Right renal pelvis (tissue), 4 donors: ENCODE results near the gene COL4A6. TPM values are rescaled to one million over a fixed set of nuclear protein-coding genes. Genes with fewer than 3 reads are reported as not detected.

Experiments used
- DNase-seq, 4 donors: peaks; one replicate each; pipeline ENCODE4 v3.0.0-alpha.2; 2013; ENCODE audit warnings: low read depth in 4 of 4, low spot score in 3 of 4, missing footprints in 1 of 4
- polyA plus RNA-seq, 4 donors: library from polyadenylated mRNA; unstranded; fragments of 120-200 nt; gene quantifications; one replicate each; pipeline ENCODE4 v1.2.1, GENCODE V29; 2013; ENCODE audit not compliant: insufficient read length in 4 of 4

COL4A6 gene
- polyA plus RNA-seq, 4 donors: 16.6 to 17.8 (median 17.3) TPM

DNA sequence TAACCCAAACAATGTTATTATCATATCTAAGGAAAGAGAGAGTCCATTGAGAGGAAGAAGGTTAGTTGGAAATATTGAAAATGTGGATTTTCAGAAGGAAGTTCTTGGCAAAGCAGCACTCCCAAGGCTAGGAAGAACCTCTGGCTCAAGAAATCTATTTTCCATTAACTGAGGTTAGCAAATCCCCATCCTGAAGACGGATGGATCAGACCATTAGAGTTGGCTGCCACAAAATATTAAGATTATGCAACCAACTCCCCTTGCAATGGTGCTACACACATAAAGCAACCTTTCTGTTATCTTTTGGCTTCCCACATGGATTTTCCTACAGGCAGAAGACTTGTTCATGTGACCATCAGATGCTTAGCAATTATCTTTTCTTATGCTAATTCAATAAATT, 96.3 kb downstream of the COL4A6 start:
- DNase-seq: no peak

DNA sequence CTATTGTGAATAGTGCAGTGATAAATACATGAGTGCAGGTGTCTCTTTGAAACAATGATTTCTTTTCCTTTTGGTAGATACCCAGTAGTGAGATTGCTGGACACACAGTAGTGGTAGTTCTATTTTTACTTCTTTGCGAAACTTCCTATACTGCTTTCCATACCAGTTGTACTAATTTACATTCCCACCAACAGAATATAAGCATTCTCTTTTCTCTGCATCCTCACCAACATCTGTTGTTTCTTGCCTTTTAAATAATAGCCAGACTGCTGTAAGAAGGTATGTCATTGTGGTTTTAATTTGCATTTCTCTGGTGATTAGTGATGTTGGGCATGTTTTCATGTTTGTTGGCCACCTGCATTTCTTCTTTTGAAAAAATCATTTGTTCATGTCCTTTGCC, 105.9 kb downstream of the COL4A6 start:
- no peak for DNase-seq

DNA sequence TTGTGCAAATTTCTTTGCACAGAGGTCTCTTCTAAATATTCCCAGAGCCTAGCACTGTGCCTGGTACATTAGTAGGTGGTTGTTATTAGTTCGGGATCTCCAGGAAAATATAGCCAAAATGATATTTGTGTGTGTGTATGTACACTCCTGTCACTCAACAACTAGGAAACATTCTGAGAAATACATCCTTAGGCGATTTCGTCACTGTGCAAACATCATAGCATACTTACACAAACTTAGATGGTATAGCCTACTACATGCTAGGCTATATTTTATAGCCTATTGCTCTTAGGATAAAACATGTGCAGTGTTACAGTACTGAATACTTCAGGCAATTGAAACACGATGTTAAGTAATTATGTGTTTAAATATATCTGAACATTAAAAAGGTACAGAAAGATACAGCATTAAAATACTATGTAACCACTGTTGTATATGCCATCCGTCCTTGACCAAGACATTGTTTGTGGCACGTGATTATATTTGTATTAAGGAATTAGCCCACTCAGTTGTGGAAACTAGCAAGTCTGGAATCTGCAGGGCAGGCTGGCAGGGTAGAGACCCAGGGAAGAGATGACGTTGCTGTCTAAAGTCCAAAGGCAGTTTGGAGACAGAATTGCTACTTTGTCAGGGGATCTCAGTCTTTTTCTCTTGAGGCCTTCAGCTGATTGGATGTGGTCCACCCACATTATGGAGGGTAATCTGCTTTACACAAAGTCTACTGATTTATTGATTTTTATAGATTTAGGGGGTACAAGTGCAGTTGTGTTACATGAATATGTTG, 106.9 kb downstream of the COL4A6 start:
- DNase-seq: no peak

DNA sequence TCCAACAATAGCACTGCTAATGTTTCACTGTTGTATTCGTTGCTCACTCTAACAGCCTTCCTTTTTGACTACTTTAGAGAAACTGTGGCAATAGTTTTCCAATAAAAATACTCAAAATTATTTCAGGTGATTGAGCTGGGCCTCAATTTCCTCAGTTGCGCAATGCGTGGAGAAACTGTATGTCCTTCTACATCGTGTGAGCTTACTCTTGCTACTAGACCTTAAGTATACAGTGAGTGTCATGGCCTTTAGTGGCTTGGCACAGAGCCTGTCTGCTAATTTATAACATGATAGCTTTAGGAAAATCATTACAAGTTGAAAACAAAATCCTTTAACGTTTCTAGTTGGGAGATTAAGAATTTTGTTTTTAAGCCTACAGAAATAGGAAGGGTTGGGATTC, 114.5 kb downstream of the COL4A6 start:
- DNase-seq: no peak

DNA sequence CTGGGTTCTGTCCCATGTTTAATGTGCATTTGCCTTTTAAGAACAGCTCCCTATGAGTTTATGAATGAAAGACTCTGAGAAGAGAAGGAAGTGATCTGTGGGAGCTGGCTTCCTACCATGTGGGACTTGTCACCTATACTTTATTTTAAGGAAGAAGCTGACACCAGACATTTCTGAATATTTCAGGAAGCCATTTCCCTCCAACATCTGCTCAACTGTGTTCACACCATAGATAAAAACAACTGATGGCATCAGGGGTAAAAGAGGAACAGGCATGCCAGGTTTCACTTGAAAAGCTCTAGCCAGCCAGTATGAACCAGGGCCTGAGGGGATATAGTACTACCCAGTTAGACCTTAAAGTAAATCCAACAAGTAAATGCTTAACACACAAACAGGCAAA, 116.0 kb downstream of the COL4A6 start:
- no peak for DNase-seq

DNA sequence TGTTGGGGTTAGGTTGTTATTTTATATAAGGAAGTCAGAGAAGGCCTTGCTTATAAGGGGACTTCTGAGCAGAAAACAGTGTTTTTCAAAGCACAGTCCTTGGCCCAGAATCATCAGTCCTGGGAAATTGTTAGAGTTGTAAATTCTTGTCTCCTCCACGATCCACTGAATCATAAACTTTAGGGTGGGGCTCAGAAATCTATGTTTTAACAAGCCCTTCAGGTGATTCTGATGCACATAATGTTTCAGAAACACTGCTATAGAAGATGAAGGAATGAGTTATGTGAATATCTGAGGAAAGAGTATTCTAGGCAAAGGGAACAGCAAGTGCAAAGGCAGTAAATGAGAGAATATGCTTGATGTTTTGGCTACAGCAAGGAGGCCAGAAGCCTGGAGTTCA, 121.8 kb downstream of the COL4A6 start:
- no peak for DNase-seq

DNA sequence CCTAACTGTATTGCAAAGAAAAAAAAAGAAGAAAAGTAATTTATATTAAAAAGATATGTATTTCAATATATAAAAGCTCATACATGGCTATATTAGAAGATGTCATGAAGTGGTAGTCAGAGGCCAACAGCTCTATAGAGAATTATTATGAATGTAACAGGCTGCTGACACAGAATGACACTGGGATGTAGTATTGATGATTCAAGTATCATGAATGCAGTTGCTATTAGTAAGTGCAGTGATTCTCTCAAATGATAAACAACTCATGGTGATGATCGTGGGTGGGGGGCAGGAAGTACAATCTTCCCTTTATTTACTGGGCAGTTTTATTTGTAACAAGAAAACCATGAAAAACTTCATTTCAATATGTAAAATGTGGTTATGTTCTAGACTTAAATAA, 124.6 kb downstream of the COL4A6 start:
- no peak for DNase-seq

DNA sequence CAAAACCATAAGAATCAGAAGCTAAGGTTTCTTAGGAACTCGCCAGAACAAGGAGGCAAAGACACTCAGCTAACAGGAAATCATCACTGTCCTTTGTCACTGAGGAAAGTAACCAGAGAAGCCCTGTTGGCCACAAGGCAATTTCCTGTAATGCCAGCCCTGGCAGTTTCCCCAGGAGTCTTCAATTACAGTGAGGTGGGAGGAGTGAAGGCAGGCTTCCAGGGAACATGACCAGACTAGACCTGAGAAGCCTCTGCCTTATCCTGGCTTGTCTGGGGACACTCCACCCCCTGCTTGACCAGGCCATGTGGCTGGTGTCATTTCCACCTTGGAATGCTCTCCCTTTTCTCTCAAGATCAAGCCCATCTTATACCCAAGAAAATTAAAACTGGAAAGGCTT, 125.3 kb downstream of the COL4A6 start:
- DNase-seq: no peak

DNA sequence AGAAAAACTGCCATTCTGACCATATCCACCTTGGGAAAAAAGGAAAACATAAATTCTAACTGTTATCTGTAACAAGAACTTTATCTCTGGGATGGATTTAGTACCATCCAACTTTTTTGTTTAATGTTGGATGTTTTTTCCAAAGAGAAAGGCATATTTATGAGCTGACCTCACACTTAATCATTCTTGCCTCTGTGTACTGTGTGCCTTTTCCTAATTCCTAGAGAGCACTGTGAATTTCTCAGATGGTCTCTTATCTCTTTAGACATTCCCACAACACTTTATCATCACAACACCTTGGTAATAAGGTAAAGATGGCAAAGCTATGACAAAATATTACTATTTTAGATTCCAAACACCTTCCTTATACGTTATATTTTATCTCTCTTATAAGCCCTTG, 126.2 kb downstream of the COL4A6 start:
- no peak for DNase-seq

DNA sequence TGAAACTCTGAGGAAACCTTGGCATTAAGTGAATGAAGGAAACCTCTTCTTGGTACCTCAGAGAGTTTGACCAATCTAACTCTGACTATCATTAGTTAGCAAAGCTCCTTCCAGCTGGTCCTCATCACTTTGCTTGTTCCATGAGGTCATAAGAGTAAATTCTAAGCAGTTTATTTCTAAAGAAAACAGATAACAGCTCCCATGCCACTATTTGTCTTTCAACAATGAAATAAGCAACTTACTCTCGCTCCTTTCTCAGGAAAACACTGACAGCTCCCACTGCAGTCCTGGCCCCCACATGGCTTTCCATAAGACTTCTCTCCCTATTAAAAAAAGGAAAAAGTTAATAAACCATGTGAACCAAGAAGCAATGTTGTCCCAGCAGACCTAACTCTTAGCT, 127.7 kb downstream of the COL4A6 start:
- no peak for DNase-seq

DNA sequence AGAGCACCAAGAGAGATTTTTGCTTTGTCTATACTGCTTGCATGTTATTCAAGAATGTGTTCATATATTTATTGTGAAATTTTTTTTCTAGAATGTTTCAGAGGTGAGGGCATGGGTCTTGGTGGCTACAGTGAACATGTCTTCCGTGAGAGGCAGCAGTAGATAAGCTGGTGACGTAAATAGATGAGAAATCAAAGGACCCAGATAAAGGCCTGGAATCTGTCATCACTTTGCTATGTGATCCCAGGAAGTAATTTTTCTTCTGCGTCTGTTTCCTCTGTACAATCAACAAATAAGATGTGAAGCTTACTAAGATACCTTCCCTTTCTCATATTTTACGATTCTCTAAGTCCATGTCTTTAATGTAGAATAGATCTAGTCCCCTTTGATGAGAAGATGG, 129.1 kb downstream of the COL4A6 start:
- DNase-seq: no peak

DNA sequence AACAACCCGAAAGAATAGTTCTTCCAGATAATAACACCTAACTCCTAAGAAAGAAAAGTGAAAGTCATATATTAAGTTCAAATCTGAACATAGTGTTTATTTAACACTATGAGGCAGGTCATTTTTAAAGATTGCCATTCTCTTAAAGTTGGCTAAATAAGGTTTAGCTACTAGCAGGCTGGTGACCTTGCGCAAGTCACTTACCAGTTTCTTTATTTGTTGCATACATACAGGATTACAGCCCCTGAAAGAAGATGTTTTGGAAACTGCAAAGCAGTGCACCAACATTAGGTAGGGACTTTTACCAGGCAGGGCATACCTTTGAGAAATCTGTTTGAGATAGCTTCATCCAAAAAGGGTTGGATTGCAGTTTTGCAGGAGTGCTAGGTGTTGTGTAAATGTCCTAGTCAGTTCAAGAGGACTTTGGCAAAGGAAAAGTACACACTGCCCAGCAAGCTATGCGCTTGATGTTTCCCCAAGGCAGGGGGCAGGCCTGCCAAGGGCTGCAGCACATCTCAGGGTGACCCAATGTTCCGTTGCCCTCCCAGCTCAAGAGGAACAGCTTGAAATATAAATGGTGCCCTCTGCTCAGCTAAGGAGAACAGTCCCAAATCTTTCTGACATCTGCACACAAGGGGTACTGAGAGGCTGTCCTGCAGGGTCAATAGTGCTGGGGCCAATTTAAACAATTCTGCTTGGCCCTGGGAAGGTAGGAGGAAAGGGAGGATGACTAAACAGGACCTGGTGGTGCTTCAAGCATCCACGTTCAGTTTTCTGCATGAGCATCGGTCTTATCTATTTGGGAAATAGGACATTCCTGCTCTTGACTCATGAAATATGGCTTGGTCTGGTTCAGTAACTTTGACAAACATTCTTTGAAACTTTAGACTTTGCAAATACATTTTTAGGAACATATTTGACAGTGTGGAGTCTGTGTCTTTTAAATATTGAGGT, 130.8 kb downstream of the COL4A6 start:
- no peak for DNase-seq

DNA sequence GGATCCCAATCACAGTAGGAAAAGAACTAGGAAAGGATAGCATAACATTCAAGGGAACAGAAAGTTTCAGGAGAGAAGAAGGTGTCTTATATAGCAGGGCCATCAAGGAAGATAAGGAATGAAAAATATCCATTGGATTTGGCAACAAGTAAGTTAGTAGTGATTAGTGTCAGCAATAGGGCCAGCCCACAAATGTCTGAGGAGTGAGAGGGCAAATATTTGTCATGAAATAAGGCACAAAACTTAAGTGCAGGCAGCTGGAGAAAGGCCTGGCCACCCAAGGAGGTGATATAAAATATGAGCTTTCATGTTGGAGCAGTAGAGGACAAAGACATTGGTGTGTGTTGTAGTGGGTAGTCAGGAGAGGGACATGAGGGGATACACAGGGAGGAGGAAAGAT, 132.1 kb downstream of the COL4A6 start:
- no peak for DNase-seq

DNA sequence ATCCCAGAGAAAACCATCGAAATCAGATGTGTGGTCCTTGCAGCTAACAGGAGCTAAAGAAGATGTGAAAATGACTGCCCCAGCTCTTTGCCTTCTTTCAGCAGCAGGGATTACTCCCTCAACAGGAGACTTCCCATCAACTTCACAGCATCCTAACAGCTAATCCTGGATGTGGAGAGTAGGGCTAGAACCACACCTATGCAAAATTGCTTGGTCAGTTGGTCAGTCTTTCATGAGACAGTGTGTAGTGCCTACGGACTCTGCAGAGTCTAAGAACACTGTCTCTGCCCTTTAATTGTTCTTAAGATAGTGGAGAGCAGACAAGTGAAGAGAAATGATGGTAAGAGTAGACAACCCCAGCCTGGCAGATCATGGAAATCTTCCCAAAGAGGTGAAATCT, 133.5 kb downstream of the COL4A6 start:
- DNase-seq: no peak

DNA sequence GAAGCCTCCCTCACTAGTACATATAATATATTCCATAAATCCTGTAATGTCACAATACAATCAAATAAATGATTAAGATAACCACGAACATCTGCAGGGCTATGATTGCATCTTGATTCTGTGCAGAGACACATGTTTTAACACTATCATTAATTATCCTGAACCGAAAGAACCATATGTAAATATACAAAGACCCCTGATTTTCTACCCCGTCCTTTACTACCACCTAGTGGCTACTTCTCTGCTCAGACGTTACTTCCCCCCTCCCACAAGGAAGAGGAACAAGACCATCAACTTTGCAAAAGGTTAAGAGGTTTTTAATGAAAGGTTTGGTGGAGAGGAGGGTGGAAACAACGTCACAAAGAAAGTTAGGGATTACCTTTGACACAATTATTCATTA, 134.0 kb downstream of the COL4A6 start:
- DNase-seq: no peak

DNA sequence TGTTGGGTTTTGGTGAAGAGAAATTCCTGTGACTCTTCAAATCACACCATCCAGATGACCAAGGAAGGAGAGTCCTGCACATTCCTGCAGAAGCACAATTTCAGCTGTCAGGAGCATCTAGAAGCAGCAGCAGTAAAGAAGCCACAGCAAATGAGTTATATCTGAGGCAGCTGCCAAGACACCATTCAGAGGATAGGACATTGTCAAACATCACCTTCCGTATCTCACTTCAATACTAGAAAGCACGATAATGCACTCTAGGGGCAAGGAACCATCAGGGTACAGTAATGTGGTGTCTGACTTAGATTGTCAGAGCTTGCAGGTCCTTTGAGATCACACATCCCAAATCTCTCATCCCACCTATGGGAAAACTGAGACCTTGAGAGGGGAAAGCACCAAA, 134.5 kb downstream of the COL4A6 start:
- DNase-seq: no peak

DNA sequence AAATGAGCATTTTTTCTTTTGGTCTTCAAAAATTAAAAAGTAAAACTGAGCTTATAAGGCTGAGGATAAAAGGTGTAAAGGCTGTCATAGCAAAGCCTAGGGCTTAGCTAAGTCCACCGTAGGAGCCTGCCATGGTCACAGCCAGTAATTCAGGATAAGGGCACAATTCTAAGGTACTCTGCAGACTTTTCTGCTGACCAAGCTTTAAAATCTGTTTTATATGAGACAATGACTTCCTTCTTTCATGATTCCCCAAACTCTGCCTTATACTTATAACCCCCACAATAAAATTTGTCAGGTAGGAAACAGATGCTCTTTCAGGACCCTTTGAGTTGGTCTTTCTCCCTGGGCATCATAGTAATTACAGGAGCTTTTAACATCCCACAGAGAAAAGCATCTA, 138.5 kb downstream of the COL4A6 start:
- no peak for DNase-seq

DNA sequence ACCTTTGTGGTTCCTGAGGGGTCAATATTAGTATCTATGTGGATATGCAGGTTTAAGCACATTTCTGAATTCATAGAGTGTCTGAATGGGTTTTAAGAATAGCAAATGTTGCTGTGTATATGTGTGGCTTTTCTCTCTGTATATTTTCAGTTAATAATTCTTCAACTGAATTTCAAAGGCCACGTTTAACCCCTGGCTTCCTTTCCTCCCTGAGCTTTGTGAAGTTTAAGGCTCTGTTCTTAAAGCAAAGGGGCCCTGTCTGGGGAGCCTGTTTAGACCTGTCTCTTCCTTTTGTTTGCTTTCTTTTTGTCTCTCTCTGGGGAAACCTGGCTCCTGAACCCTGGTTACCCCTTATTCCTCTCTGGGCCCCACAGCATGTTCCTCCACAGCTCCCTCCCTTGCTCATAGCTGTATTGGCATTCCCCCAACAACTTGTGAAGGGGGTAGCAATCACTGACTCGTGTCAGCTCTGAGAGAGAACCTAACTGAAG, 139.1 kb downstream of the COL4A6 start:
- DNase-seq: peak in 1 of 4 donors; percentile 47

DNA sequence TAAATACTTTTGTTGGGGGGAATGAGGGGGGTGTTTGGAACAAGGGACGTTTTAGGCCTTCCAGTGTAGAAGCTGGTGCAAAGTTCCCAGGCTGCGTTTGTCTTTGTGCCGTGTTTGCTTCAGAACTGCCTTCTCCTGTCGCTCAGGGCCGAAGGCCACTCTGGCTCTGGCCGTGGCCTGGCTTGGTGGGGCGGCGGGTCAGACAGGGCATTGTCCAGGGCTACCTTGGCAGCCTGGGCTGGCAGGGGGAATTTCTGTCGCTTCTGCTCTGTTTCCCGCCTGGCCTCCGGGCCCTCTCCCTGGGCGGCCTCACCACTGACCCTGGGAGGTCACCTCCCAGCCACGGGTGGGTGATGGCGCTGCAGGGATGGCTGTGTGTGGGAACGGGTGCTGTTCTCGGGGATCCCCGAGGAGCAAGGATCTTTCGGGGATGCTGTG, 140.0 kb downstream of the COL4A6 start:
- DNase-seq: no peak

DNA sequence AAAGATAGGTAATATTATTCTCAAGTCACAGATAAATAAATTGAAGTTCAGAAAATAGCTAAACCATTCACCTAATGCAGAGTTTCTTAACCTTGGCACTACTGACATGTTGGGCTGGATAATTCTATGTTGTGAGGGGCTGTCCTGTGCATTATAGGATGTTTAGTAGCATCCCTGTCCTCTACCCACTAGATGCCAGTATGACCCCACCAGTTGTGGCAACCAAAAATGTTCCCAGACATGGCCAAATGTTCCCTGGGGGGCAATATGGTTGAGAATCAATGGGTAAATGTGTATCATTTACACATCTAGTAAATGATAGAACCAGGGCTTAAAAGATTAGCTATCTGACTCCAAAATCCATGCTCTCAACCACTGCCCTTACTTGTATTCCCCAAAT, 140.9 kb downstream of the COL4A6 start:
- no peak for DNase-seq

DNA sequence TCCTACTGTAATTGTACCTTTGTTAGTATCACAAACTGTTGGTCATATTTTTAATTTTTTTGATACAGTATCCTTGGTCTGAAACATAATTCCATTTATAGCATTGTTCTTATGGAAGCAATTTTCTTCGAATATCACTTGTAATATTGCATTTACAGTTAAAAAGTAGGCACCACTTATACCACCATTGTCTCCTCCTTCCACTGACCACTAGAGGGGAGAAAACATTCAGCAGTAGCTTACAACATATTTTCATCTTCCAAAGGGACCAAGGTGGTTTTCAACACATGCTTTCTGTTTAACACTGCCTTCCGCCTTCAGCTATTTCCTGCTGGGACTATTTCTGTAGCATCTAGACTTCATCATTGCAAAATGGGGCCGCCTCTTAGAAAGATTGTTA, 146.2 kb downstream of the COL4A6 start:
- DNase-seq: no peak

DNA sequence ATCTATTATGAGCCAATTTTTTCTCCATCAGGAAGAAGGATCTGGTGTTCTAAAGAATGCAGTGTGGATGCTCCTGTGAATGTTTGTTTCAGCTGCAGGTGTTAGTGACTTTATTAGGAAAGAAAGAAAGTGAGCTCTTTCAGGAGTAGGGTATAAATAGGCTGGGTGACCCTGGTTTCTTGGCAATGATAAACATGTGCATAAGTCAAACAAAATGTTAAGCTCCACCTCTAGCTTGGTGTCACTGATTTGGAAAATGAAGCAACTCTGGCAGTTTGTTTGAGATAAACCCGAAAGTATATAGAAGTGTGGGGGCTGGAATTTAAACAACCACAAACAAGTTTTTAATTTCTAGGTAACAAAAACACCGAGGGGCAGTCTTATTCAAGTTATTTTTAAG, 152.3 kb downstream of the COL4A6 start:
- no peak for DNase-seq
